Measurements from ENCODE around the gene POTEJ.
"Not testable (repeated sequence)": the region's sequence is repeated elsewhere in the genome, so short reads cannot be mapped to it uniquely, and the experiment has no call there.

Gene POTEJ

GRCh38 chr2:130596757-130597156, 14.5 kb upstream of the POTEJ start:
- H3K36me3 Mint-ChIP-seq, H3K4me1 Mint-ChIP-seq, H3K4me3 Mint-ChIP-seq, H3K9me3 Mint-ChIP-seq, H3K27me3 Mint-ChIP-seq, H3K27ac Mint-ChIP-seq: not testable (repeated sequence)

DNA sequence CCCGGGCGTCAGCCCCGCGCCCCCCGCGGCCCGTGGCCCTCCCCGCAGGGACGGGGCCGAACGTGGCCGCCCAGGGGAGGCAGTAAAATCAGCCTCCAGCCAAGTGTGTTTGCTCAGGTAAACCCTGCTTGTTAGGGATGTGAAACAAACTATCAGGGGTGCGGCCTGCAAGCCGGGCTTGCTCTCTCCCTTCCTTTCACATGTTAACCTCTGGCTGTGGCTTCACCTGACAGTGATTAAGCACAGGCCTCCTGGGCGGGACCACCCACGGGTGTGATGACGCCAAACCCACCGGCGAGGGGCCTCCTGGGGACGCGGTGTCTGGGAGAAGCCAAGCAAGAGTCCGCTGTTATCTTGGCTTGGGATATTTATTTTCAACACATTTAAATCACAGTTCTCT, 13.2 kb upstream of the POTEJ start:
- H3K4me3 Mint-ChIP-seq, H3K9me3 Mint-ChIP-seq, H3K27me3 Mint-ChIP-seq, H3K36me3 Mint-ChIP-seq, H3K27ac Mint-ChIP-seq, H3K4me1 Mint-ChIP-seq: not testable (repeated sequence)

GRCh38 chr2:130598463-130598862, 12.8 kb upstream of the POTEJ start:
- H3K4me1 Mint-ChIP-seq, H3K36me3 Mint-ChIP-seq, H3K4me3 Mint-ChIP-seq, H3K27ac Mint-ChIP-seq, H3K9me3 Mint-ChIP-seq, H3K27me3 Mint-ChIP-seq: not testable (repeated sequence)

GRCh38 chr2:130599393-130599792, 11.8 kb upstream of the POTEJ start, which contains the start of gene CFC1:
Gene CFC1 (minus strand): TSS chr2:130599575. CDS start chr2:130599287, 288 bp downstream.
- not testable (repeated sequence) for H3K9me3 Mint-ChIP-seq, H3K4me1 Mint-ChIP-seq, H3K4me3 Mint-ChIP-seq, H3K36me3 Mint-ChIP-seq, H3K27me3 Mint-ChIP-seq, H3K27ac Mint-ChIP-seq

DNA sequence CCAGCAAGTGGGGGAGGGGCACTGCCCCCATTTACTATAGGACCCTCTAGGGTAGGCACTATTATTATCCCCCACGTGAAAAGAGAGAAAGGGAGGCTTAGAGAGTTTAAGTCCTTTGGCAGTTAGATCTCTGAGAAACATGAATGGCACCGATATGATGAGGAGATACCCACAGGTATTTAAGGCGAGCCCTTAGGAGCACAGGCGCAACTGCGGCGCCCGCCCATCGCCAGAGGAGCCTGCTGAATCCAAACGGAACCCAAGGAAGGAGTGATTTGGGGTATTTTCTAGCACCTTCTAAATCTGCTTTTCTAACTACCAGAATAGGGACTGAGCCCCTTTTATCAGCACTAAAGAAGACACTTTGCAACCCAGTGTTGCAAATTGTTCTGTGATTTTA, 11.3 kb upstream of the POTEJ start:
- H3K36me3 Mint-ChIP-seq, H3K27me3 Mint-ChIP-seq, H3K4me1 Mint-ChIP-seq, H3K9me3 Mint-ChIP-seq, H3K4me3 Mint-ChIP-seq, H3K27ac Mint-ChIP-seq: not testable (repeated sequence)

DNA sequence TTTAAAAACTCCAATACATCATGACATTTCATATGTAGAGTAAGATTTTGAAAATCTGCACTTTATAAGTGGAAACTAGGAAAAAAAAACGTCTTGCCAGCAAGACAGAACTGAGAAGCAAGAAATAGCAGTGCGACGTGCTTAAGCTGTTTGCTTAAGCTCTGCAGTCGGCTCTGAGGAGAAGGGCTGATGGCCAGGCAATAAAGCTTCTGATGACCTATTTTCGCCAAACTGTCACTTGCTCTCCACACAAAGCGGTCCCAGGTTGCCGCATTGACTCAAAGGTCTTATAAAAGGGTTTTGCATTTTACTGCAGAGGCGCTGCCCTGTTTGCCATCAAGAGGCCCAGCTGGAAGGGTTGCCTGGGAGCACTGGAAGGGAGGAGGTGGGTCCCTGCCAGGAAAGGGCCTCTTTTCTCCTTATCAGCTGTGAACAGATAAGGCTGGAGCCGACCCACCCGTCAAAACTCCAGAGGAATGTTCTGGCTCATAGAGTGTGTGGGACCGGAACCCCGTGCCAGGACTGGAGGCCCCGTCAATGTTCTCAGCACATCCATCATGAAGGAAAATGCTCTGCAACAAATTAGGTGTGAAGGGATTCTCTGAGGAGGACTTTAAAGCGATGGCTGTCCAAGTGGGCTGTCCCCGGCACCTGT, 9.5 kb upstream of the POTEJ start:
- H3K4me1 Mint-ChIP-seq, H3K27me3 Mint-ChIP-seq, H3K9me3 Mint-ChIP-seq, H3K4me3 Mint-ChIP-seq, H3K27ac Mint-ChIP-seq, H3K36me3 Mint-ChIP-seq: not testable (repeated sequence)

- not testable (repeated sequence) for H3K27me3 Mint-ChIP-seq, H3K36me3 Mint-ChIP-seq, H3K4me1 Mint-ChIP-seq, H3K9me3 Mint-ChIP-seq, H3K4me3 Mint-ChIP-seq, H3K27ac Mint-ChIP-seq
Observed at GRCh38 chr2:130608276-130609001, 2.8 kb upstream of the POTEJ start.

GRCh38 chr2:130609002-130609920, 2.0 kb upstream of the POTEJ start:
- not testable (repeated sequence) for H3K27me3 Mint-ChIP-seq, H3K4me1 Mint-ChIP-seq, H3K4me3 Mint-ChIP-seq, H3K9me3 Mint-ChIP-seq, H3K27ac Mint-ChIP-seq, H3K36me3 Mint-ChIP-seq

GRCh38 chr2:130610486-130610885, 754 bp upstream of the POTEJ start:
- not testable (repeated sequence) for H3K4me1 Mint-ChIP-seq, H3K9me3 Mint-ChIP-seq, H3K4me3 Mint-ChIP-seq, H3K27me3 Mint-ChIP-seq, H3K36me3 Mint-ChIP-seq, H3K27ac Mint-ChIP-seq

- H3K27me3 Mint-ChIP-seq, H3K4me3 Mint-ChIP-seq, H3K36me3 Mint-ChIP-seq, H3K27ac Mint-ChIP-seq, H3K4me1 Mint-ChIP-seq, H3K9me3 Mint-ChIP-seq: not testable (repeated sequence)
Observed at GRCh38 chr2:130628784-130629475, 17.7 kb downstream of the POTEJ start.

GRCh38 chr2:130638973-130639372, 27.7 kb downstream of the POTEJ start:
- H3K27ac Mint-ChIP-seq, H3K27me3 Mint-ChIP-seq, H3K36me3 Mint-ChIP-seq, H3K4me3 Mint-ChIP-seq, H3K9me3 Mint-ChIP-seq, H3K4me1 Mint-ChIP-seq: not testable (repeated sequence)

GRCh38 chr2:130641688-130642087, 30.4 kb downstream of the POTEJ start:
- not testable (repeated sequence) for H3K9me3 Mint-ChIP-seq, H3K27ac Mint-ChIP-seq, H3K27me3 Mint-ChIP-seq

GRCh38 chr2:130649285-130649684, 38.0 kb downstream of the POTEJ start:
- H3K27me3 Mint-ChIP-seq, H3K9me3 Mint-ChIP-seq, H3K36me3 Mint-ChIP-seq, H3K4me1 Mint-ChIP-seq, H3K27ac Mint-ChIP-seq, H3K4me3 Mint-ChIP-seq: not testable (repeated sequence)

More at GRCh38 chr2:130641688-130642087, 30.4 kb downstream of the POTEJ start:
- not testable (repeated sequence) for H3K4me3 Mint-ChIP-seq, H3K4me1 Mint-ChIP-seq, H3K36me3 Mint-ChIP-seq

GRCh38 chr2:130664506-130664905, 53.3 kb downstream of the POTEJ start:
- H3K4me3 Mint-ChIP-seq, H3K27ac Mint-ChIP-seq, H3K27me3 Mint-ChIP-seq, H3K36me3 Mint-ChIP-seq, H3K4me1 Mint-ChIP-seq, H3K9me3 Mint-ChIP-seq: not testable (repeated sequence)

DNA sequence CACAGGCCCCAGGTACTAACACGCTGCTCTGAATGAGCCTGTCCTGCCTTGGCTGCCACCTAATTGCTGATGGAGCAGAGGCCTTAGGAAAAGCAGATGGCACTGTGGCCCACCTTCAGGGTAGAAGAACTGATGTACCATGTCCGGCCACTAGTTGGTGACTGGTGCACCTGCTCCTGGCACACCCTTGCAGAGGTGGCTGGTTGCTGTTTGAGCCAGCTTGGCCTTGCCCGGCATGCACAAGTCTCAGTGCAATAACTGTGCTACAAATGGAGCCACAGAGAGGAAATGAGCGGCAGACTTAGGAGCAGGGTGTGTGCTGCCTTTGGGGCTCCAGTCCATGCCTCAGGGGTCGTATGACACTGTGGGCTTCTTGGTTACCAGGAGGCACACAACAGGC, 54.4 kb downstream of the POTEJ start:
- not testable (repeated sequence) for H3K27ac Mint-ChIP-seq

GRCh38 chr2:130667516-130667915, 56.3 kb downstream of the POTEJ start:
- H3K4me1 Mint-ChIP-seq, H3K27me3 Mint-ChIP-seq, H3K27ac Mint-ChIP-seq, H3K4me3 Mint-ChIP-seq, H3K9me3 Mint-ChIP-seq, H3K36me3 Mint-ChIP-seq: not testable (repeated sequence)

More for the DNA sequence above, 54.4 kb downstream of the POTEJ start:
- not testable (repeated sequence) for H3K27me3 Mint-ChIP-seq, H3K4me1 Mint-ChIP-seq, H3K9me3 Mint-ChIP-seq, H3K4me3 Mint-ChIP-seq, H3K36me3 Mint-ChIP-seq

Data from activated naive CD4-positive, alpha-beta T cell treated with anti-CD3 and anti-CD28 coated beads, Interleukin-2, amount 50 U/mL, for 24 hours (primary cell).